CD4-positive, alpha-beta T cell treated with Interleukin-1 beta for 1 hour (primary cell): Measurements from ENCODE around the gene KRT80.

Experiments
- DNase-seq, 2 donors: peaks; one replicate each; pipeline ENCODE4 v3.0.0-alpha.2; 2020 to 2022

The KRT80 gene

GRCh38 chr12:52197371-52198231 lies 5.8 kb upstream of the KRT80 start:
- DNase-seq, result peak in 1 of 2 donors; percentile 79

GRCh38 chr12:52195065-52195730 lies 3.4 kb upstream of the KRT80 start:
- DNase-seq, result no peak

DNA sequence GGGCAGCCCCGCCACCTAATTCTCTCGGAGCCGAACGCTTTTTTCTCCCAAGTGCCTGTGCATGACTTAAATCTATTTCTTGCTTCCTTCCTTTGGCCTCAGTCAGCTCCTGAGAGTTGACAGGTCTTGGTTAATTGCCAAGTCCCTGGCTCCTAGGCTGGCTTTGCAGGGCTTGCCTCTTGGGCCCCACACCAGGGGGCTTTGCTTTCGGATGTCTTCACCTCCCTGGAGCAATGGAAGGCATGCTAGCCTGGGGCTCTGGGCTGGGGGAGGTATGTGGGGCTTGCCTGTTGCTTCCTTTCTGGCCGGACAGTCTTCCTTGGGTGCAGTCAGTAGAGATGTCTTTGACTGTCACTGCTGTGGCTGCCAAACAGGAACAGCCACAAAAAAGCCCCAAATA lies 2.2 kb upstream of the KRT80 start:
- no peak for DNase-seq

DNA sequence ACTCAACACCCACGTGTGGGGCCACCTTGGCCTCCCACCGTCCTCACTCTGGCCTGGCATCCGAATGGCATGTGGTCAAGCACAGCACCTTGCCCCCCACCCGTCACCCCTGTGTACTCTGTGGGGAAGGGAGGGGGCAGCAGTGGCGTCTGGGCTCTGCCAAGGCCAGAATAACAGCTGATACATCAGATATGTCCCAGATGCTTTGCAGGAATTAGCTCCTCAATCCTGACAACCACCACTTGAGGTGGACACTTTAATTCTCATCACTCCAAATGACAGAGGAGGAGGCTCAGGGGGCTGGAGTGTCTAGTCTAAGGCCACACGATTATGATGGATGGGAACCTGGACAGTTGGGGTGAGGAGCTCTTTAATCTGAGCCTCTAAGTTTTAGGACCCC lies 1.7 kb upstream of the KRT80 start:
- no peak for DNase-seq

DNA sequence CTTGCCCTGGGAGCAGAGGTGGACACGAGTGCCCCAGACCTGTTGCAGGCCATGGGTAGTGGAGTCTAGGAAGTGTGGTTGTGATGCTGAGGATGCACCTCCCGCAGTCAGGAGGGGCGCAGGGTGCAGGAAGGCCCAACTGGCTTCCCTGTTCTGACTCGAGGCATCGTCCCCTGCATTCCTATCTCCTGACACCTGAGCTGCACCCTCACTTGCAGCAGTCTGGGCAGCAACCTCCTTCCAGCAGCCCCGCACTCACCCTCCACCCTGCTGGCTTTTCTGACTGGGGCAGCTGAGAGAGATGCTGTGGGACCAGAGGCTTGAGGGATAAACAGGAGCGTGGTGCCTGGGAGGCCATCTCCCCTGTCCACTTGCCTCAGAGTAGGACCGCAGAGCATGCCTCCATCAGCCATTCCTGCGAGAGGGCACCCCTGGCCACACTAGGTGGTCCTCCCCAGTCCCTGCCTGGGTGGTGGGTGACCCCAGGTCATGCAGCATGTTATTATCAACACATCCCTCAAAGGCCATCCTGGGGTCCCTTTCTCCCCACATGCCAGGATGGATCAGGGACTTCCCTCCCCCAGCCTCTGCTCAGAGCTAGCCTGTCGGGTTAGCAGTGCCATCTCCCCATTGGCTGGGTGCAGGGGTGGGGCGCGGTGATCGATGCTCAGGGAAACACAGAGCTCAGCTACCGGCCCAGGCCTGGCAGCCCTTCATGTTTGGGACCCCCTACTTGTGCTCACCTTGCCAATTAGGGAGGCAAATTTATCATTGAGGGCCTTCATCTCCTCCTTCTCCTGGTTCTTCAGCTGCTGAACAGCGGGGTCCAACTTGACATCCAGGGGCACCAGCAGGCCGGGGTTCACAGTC lies 719 bp downstream of the KRT80 start:
- DNase-seq, result no peak

DNA sequence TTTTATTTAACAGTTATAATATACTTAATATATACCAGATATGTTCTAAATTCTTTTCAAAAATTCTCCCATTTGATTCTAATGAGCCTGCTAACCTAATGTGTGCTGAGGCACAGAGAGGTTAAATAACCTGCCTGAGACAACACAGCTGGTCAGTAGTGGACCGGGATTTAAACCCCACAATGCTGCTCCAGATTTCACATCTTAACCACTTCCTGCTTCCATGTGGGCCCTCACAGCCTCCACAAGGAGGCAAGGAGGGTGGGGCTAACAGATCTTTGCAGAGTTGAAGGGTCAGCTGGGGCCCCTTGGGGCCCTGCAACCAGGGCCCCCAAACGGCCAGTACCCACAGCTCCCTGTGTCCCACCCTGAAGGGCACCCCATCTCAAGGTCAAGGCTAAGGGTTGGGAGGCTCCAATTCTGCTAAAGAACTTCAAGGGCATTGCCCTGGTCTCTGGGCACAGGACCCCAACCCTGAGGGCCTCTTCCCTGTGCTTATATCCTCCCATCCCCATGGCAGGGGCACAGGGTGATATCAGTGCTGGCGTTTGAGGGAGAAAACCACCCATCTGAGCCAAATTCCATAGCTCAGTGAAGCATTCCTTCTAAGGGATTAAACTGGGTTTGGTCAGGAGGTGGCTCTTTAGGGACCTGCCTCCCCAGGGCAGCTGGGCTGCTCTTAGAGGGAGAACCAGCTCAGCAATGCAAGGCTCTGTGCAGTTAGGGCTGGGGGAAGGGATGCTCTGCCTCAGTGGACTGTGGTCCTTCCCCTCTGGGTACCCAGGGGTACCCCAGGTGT lies 2.2 kb downstream of the KRT80 start:
- DNase-seq, result no peak

GRCh38 chr12:52188658-52189057 lies 3.2 kb downstream of the KRT80 start:
- no peak for DNase-seq

GRCh38 chr12:52187640-52188039 lies 4.2 kb downstream of the KRT80 start:
- DNase-seq, result no peak

GRCh38 chr12:52187206-52187605 lies 4.6 kb downstream of the KRT80 start:
- no peak for DNase-seq

DNA sequence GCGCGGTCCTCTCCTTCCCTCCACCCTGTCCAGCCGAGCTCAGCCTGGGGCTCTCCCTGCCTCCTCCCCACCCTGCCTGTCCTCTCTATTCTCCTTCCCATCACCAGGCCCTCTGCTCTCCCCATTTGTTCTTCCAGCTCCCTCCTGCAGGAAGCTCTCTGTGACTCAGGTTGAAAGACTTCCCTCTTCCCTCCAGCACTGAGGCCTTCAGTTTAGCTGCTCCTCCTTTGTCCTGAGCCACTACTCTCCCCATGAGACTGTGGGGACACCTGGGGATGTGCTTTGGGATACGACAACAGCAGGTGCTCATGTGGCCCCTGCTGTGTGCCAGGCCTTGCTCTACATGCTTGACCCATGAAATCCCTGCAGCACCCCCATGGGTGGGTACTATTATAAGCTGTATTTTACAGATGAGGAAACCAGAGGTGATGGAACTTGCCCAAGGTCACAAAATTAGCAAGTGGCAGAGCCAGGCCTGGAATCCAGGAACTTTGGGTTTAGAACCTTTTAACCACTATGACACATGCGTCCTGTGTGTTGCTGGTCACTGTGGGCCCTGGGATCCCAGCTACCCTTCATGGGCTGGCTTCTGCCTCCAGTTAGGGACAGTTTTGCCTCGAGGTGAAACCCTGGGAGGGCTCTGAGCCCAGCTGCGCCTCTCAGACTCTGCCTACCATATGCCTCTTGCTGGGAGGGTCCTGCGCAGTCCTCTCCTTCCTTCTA lies 5.5 kb downstream of the KRT80 start:
- DNase-seq, result no peak

- no peak for DNase-seq
Observed at GRCh38 chr12:52185400-52185967, 6.3 kb downstream of the KRT80 start.

DNA sequence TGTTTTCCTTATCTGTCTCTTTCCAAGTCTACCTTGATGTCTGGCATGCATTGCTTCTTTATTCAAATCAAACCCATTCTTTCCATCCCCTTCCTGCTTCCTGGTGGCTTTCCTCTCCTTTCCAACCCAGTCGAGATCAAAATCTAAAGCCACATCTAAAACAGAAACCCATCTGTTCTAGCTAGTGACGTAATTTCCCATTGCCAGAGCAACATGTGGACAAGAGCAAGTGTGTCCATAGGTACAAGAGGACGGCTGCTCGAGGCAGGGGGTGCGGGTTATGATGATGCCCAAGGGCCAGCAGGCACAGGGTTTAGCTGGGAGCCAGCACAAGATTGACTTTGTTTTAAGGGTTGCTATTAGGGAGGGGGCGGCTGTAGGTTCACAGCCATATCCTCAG lies 7.0 kb downstream of the KRT80 start:
- DNase-seq, result no peak

DNA sequence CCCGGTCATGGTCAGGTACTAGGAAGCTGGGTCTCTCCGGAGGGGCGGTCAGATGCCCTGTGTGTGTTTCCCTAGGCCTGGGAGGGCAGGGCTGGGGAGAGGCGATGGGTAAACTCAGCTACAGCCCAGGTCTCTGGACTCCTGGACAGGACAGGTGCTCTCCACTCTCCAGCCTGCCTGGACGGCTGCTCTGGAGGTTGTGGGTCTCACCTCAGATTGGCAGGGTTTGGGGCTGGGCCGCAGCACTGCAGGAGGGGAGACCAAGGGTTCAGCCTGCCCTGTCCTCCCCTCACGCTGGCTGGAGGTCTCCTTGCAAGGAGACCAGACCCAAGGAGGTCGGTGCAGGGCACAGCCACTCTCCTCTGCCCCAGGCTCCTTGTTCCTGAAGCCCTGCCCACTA lies 7.8 kb downstream of the KRT80 start:
- no peak for DNase-seq

DNA sequence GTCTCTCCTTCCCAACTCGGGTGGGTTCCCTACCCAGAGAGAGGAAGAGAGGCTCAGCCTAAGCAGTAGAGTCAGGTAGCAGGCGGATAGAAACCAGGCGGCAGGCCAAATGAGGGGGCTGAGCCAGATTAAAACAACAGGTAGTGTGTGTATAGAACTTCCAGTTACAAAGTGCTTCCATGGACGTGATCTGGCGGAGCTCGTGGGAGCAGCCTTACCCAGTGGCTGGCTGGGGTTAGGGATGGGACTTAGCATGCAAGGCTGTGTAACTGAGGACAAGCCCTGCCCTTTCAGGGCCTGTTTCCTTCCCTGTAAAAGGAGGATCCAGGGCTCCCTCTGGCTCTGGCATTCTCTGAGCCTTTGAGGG lies 8.3 kb downstream of the KRT80 start:
- DNase-seq, result no peak

GRCh38 chr12:52182898-52183543 lies 8.8 kb downstream of the KRT80 start:
- no peak for DNase-seq

GRCh38 chr12:52182384-52182783 lies 9.4 kb downstream of the KRT80 start:
- no peak for DNase-seq

DNA sequence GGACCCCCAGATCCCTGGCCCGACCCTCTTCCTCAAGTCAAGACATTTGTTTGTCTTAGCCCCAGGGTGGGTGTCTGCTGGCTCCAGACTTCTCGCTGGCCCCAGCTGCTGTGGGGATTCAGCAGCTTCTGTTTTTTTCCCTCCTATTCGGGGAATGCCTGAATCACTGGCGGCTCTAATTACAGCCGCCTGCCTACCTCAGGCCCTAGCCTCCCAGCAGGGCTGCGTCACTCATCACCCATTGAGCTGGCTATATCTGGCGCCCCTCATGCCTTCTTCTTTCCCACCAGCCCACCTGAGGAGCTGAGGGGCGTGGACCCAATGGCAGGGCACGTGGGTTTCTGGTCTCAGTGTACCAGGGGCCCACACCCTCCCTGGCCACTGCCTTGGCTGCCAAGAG lies 10.1 kb downstream of the KRT80 start:
- no peak for DNase-seq

DNA sequence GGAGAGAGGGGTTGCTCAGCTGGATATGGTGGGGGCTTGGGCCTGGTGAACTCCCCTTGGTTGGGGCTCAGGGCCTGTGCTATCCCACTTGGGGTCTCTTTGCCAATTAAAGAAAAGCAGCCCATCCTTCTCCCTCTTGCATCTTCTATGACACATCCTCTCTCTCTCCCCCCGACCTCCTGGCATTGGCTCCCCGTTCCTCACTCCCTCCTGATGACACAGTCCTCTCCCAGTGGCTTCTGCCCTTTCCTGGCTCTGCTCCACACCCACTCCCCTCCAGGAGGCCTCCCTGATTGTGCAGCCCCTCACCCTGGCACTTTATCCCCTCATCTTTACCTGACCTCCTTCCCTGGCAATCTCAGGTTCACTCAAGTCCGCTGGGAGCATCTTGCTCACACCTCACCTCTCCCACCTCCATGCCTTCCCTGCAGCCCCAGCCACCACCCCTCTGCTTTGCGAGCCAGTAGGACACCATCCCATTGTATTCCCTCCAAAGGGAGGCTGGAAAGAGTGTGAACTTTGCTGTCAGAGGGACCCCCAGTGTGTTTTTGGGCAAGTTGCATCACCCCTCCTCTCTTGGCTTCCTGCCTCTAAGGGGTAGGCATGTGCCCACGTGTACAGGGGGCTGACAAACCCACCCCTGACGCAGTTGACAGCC lies 10.7 kb downstream of the KRT80 start:
- no peak for DNase-seq

GRCh38 chr12:52179396-52179973 lies 12.3 kb downstream of the KRT80 start:
- DNase-seq, result no peak

- no peak for DNase-seq
Observed at GRCh38 chr12:52178984-52179383, 12.8 kb downstream of the KRT80 start.
